Measurements from ENCODE around the gene TRAM2.
A peak's percentile ranks its signal among the peaks of the same experiment; 100 is the strongest.

The TRAM2 gene

DNA sequence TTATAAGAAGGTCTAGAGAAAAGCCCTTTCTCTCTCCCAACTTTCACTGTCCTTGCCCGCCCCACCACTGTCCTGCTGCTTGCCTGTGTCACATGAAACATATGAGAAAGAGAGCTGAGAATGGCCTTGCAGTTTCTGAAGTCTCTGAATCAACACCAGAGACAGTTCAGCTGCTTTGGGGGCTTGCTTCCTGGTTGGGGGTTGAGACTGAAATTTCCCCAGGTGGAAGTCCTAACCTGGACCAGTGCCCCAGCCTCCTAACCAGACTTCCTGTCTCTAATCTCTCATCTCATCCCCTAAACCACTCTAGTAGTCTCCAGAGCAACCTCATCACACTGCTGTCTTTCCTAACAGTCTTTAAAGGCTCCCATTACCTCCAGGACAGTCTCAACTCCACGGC is 10.7 kb downstream of the TRAM2 start:
- no peak for DNase-seq

DNA sequence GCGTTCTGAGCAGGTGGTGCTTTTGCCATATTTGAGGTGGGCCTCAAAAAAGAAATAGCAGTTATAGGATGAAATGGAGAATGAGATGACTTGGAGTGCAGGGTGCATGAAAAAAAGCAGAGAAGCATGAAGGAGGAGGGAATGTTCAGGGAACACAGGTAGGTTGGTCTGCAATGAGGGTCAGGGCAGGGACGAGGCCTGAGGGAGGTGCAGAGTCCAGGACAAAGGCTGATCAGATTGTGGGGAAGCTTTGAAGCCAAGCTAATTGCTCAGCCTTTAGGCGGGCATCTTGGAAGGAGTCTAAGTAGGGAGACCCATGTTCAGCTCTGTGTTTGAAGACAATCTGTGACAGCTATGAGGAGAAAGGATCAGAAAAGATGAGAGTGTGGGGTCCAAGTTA is 12.0 kb downstream of the TRAM2 start:
- no peak for DNase-seq

GRCh38 chr6:52562911-52563310 is 13.9 kb downstream of the TRAM2 start:
- no peak for DNase-seq

- DNase-seq = no peak
These were observed 16.4 kb downstream of the TRAM2 start for GRCh38 chr6:52560462-52560861.

DNA sequence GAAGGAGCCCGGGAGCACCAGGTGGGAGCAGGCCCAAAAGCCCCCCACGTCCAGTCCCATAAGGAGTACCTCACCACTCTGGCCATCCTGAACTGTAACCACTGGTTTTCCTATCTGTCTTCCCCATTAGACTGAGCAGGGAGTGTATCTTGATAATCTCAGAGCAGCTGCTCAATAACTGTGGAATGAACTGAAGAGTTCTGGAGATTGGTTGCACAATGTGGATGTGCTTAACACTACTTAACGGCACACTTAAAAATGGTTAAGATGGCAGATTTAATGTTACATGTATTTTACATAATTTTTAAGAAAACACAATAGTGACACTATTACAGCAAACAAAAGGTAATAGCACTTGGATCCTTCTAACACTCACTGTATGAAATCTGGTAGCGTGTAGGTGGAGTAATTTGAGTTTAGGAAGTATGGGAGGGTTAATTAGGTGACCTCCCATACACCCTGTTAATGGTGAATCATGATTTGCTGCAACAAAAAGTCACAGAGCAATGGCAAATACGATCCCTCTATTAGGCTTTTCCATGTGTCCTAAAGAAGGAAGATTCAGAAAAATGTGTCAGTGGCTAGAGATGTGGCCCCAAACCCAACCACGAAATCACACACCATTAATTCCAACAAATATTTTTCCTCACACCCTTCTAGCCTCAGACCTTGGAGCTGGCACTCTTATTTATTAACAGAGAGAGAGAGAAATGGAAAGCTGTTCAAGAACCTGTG is 18.4 kb downstream of the TRAM2 start:
- no peak for DNase-seq

- no peak for DNase-seq
These were observed 19.2 kb downstream of the TRAM2 start for GRCh38 chr6:52557389-52558265.

DNA sequence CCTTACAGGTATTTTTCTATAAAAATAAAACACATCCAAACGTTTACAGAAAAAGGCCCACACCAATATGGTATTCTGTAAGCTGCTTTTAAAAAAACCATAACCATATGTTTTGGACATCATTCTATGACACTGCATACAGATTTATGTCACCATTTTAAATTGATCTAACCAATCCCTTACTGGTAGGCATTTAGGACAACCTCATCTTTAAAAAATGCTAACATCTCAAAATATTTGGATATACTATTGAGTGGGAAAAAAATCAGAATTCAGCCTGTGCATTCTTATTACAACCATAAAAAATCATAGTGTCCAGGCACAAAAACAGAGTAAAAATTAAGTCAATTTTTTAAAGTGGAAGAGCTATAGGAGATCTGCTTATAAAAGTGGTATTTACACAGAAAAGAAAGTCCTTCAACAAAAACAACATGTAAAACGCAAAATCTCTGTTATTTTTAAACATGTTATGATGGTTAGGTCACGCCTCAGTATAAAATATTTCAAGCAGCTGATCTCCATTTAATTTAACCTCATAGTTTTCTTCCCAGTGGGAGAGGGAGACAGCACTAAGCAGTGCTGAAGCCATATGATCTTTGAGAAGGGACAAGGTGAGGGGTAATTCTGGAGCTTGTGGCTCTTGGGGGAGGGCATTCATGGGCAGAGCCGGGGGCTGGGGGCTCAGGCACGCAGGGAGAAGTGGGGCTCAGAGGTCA is 21.2 kb downstream of the TRAM2 start:
- DNase-seq = no peak

DNA sequence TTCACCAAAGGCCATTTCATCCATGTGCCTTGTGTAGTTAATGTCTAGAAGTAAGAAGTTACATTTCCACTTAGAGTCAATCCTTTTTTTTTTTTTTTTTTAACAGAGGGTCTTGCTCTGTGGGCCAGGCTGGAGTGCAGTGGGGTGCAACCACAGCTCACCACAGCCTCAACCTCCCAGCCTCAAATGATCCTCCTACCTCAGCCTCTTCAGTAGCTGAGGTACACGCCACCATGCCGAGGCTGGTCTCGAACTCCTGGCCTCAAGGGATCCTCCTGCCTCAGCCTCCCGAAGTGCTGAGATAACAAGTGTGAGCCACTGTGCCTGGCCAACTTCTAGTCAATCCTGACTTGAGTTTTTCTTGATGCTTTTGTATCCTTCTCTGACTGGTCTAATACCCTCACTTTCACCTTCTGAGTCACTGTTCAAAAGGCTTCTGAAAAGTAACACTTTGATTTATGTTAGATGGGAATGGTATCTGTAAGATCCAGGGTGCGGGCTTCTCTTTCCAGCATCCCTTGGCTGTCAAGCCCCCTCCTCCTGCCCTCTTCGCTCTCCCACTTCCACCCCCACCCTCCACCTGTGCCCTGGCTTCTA is 22.1 kb downstream of the TRAM2 start:
- no peak for DNase-seq

DNA sequence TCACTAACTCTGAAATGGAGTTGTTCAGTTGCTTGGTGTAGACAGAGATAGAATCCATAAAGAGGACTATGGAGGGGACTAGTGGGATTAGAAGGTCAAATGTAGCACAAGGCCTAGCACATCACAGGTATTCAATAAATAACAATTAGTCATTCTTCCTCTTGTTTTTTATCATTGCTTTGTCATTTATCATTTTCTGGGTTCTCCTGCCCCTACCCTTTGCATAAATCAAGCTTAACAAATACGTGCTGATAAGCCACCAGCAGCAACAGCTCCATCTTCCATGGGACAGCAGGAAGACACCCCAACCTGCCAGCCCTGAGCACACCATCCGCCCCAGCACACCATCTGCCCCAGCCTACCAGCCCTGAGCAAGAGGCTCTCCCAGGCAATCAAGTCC is 23.1 kb downstream of the TRAM2 start:
- no peak for DNase-seq

- no peak for DNase-seq
These were observed 23.7 kb downstream of the TRAM2 start for GRCh38 chr6:52553158-52553557.

DNA sequence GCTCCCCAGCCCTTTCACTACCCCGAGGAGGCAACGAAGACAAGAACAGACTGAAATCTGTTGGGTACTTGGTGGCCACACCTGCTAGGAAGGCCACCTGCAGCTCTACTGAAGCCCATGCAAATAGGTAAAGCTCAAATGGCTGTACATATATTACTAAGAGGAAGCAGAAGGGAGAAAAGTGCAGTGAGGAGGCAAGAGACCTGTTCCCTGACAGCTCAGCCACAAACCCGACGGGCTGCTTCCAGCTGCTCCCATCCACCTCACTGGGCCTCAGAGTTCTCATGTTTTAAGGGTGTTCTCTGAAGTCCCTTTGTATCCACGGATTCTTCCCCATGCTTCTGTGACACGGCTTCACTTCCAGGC is 24.6 kb downstream of the TRAM2 start:
- no peak for DNase-seq

GRCh38 chr6:52551483-52552277 is 25.2 kb downstream of the TRAM2 start:
- DNase-seq = peak; percentile 94

DNA sequence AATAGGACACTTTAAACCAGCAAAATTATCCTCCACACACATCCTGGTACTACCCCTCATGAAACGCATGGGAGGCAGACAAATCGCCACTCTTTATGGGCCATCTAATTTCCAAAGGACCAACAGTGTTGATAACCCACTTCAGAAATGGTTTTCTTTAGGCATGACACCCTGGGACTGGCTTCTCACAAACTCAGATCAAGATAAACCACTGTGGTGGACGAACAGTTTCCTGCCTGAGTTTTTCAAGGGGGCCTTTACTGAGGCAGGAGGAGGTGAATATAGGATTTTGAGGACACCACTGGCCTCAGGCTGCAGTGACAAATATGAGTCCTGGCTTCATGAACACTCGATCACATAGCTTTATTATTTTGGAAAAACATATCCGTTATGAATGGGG is 26.0 kb downstream of the TRAM2 start:
- no peak for DNase-seq

DNA sequence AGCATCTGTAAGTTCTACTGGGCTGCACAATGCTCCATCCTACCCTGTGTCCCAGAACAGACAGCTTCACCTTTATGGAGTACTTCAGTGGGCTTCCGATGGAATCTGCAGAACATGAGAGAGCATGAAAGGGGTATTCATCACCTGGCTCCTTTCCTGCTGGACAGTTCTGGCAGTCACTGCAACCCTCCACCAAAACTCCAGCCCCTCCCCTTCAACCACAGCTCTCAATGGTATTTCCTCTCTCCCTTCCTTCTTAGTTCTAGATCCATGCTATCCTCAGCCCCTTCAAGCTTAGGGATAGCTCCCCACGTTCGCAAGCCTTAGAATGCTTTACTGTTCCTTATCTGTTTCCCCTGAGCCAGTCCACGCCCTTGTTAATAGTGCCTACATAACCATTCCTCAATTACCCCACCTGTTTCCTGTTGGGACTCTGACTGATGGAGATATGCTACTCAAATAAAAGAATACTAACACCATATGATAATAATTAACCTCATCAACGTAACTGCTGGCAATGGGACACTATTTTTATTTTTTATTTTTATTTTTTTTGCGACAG is 26.8 kb downstream of the TRAM2 start:
- no peak for DNase-seq

- DNase-seq = no peak
These were observed 27.4 kb downstream of the TRAM2 start for GRCh38 chr6:52549428-52549827.

DNA sequence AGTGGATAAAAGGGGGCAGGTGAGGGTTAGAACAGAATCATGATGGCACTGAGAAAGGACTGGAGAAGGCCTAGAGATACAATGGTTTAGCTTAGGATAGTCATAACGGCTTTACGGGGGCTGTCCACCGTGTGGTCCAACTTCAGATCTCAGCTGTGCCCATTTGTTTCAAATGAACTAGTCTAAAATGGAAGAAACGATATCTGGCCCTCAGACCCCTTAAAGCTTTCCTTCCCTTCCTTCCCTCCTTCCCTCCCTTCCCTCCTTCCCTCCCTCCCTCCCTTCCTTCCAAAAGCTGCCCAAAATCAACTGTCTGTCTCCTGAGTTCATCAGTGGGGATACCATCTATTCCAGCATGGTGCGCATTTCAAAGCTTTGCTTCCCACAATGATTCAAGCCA is 27.9 kb downstream of the TRAM2 start:
- no peak for DNase-seq

GRCh38 chr6:52548353-52548713 is 28.5 kb downstream of the TRAM2 start:
- no peak for DNase-seq

- DNase-seq = no peak
These were observed 29.1 kb downstream of the TRAM2 start for GRCh38 chr6:52547647-52548352.

GRCh38 chr6:52546678-52547077 is 30.2 kb downstream of the TRAM2 start:
- DNase-seq = no peak

DNA sequence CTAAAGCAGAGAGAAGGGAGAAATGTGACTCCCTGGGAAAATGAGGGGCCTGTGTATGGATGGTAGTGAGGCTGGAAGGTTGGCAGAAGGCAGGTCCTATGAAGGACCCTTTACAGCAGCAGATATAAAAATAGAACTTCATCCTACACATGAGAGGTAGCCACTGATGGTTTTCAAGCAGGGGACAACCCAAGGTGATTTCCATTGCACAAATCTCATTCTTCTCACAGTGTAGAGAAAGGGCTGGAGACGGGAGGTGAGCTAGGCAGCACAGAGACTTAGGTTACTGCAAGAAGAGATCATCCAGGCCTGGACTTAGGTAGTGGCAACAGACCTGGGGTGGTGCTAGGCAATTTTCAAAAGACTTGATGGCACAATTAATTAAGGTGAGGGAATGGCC is 30.7 kb downstream of the TRAM2 start:
- no peak for DNase-seq

GRCh38 chr6:52545406-52546119 is 31.3 kb downstream of the TRAM2 start:
- no peak for DNase-seq
